ENCODE measurements around the gene LY6G6F.

DNA sequence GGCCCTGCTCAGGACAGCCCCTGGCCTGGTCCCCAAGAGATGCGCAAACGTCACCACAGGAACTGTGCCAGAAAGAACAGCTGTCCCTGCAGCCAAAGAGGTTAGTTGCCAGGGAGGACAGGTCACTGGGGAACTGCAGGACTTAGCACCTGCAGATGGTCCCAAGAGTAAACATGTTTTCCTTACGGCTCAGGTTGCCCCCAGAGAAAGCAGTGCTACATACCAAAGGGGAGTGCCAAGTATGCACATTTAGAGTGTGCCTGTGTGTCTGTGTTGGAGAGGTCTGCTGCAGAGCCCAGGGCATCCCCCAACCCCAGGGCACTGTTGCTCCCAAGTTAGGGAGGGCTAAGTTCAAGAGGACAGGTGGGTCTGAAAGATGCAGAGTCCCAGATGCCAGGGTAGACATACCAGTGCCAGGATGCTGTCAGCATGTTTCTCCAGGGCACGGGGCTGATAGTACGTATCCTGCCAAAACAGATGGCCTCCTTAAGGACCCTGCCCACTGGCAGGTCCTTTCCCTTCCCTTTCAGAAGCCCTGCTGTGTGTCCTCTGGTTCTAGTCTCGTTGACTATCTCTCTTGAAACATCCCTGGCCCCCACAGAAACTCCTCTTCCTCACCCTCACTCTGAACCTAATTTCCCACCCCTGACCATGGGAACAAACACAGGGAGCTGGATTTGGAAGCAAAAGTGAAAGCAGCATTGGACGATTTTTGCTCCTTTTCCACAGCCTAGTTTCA is 4.8 kb upstream of the LY6G6F start:
- TF ChIP-seq EZH2phosphoT487 (IDR thresholded peaks at IDR 0.05; ENCODE audit: insufficient read depth, low read depth) (no peak), EZH2 (IDR thresholded peaks at IDR 0.05; ENCODE audit: insufficient read depth, poor library complexity, severe bottlenecking) (no peak)
